ENCODE data around the gene MDN1.

MDN1 gene

GRCh38 chr6:89680150-89680549, 139.4 kb downstream of the MDN1 start:
- Histone ChIP-seq H3K9me3 (ENCODE audit: control extremely low read depth in 1 of 5, control insufficient read depth in 4 of 5, insufficient read depth in 2 of 5, low read depth in 1 of 5, low read length in 4 of 5) (no peaks in the 10 kb centered on the region), H3K27me3 (replicated peaks in 2 of 5; ENCODE audit: control insufficient read depth in 4 of 5, insufficient read depth in 5 of 5, low read length in 4 of 5) (no peaks in the 10 kb centered on the region), H3K27ac (ENCODE audit: insufficient read depth in 1 of 2, low read depth in 1 of 2, low read length in 2 of 2, poor library complexity in 1 of 2, severe bottlenecking in 2 of 2) (no peak overlapping the region), H3K4me1 (ENCODE audit: control extremely low read depth in 1 of 4, control insufficient read depth in 4 of 4, insufficient read depth in 4 of 4, low read length in 3 of 4) (no peaks in the 10 kb centered on the region), H3K4me3 (ENCODE audit: control insufficient read depth in 1 of 7, extremely low read depth in 1 of 7, insufficient read depth in 4 of 7, low read depth in 2 of 7, low read length in 6 of 7) (no peak overlapping the region), H3K36me3 (ENCODE audit: control insufficient read depth in 4 of 4, insufficient read depth in 4 of 4, low read length in 3 of 4) (peaks cover 35 to 90% (median 72%) of the 10 kb centered on the region in 4 experiments)
- POLR2A ChIA-PET, result no interaction called here
- WGBS (ENCODE audit: insufficient coverage), result 88% methylated on average over 1 of the region's 2 CpGs
- CTCF ChIA-PET, result no interaction called here
- DNase-seq, result peak; percentile 2 to 30 (median 23)

- H3K4me1 ChIP-seq (ENCODE audit: control extremely low read depth in 1 of 4, control insufficient read depth in 4 of 4, insufficient read depth in 4 of 4, low read length in 3 of 4), result no peaks in the 10 kb centered on the region
- 96% methylated on average over 4 of the region's 6 CpGs for WGBS (ENCODE audit: insufficient coverage)
- peaks cover 32 to 90% (median 73%) of the 10 kb centered on the region in 4 experiments for H3K36me3 ChIP-seq (ENCODE audit: control insufficient read depth in 4 of 4, insufficient read depth in 4 of 4, low read length in 3 of 4)
- POLR2A ChIA-PET, result no interaction called here
- no peak overlapping the region for H3K4me3 ChIP-seq (ENCODE audit: control insufficient read depth in 1 of 7, extremely low read depth in 1 of 7, insufficient read depth in 4 of 7, low read depth in 2 of 7, low read length in 6 of 7)
- no peaks in the 10 kb centered on the region for H3K9me3 ChIP-seq (ENCODE audit: control extremely low read depth in 1 of 5, control insufficient read depth in 4 of 5, insufficient read depth in 2 of 5, low read depth in 1 of 5, low read length in 4 of 5)
- no peak for DNase-seq
- H3K27ac ChIP-seq (ENCODE audit: insufficient read depth in 1 of 2, low read depth in 1 of 2, low read length in 2 of 2, poor library complexity in 1 of 2, severe bottlenecking in 2 of 2), result no peak overlapping the region
- CTCF ChIA-PET, result no interaction called here
- H3K27me3 ChIP-seq (replicated peaks in 2 of 5; ENCODE audit: control insufficient read depth in 4 of 5, insufficient read depth in 5 of 5, low read length in 4 of 5), result no peaks in the 10 kb centered on the region
Observed at GRCh38 chr6:89679215-89680120, 140.1 kb downstream of the MDN1 start.

- no peak for DNase-seq
- WGBS (ENCODE audit: insufficient coverage), result 100% methylated on average over 2 of the region's 3 CpGs
- POLR2A ChIA-PET, result no interaction called here
- Histone ChIP-seq H3K4me1 (ENCODE audit: control extremely low read depth in 1 of 4, control insufficient read depth in 4 of 4, insufficient read depth in 4 of 4, low read length in 3 of 4) (no peaks in the 10 kb centered on the region), H3K27me3 (replicated peaks in 2 of 5; ENCODE audit: control insufficient read depth in 4 of 5, insufficient read depth in 5 of 5, low read length in 4 of 5) (no peaks in the 10 kb centered on the region), H3K4me3 (ENCODE audit: control insufficient read depth in 1 of 7, extremely low read depth in 1 of 7, insufficient read depth in 4 of 7, low read depth in 2 of 7, low read length in 6 of 7) (no peak overlapping the region), H3K36me3 (ENCODE audit: control insufficient read depth in 4 of 4, insufficient read depth in 4 of 4, low read length in 3 of 4) (peaks cover 37 to 92% (median 73%) of the 10 kb centered on the region in 4 experiments), H3K27ac (ENCODE audit: insufficient read depth in 1 of 2, low read depth in 1 of 2, low read length in 2 of 2, poor library complexity in 1 of 2, severe bottlenecking in 2 of 2) (no peak overlapping the region), H3K9me3 (ENCODE audit: control extremely low read depth in 1 of 5, control insufficient read depth in 4 of 5, insufficient read depth in 2 of 5, low read depth in 1 of 5, low read length in 4 of 5) (no peaks in the 10 kb centered on the region)
- CTCF ChIA-PET, result no interaction called here
Observed at GRCh38 chr6:89678531-89678930, 141.1 kb downstream of the MDN1 start.

GRCh38 chr6:89675949-89676748, 143.4 kb downstream of the MDN1 start:
- DNase-seq, result peak in 1 of 3 donors; percentile 1
- ChIA-PET CTCF (no interaction called here), POLR2A (no interaction called here)
- Histone ChIP-seq H3K36me3 (ENCODE audit: control insufficient read depth in 4 of 4, insufficient read depth in 4 of 4, low read length in 3 of 4) (peaks cover 45 to 97% (median 73%) of the 10 kb centered on the region in 4 experiments), H3K27ac (ENCODE audit: insufficient read depth in 1 of 2, low read depth in 1 of 2, low read length in 2 of 2, poor library complexity in 1 of 2, severe bottlenecking in 2 of 2) (no peak overlapping the region), H3K27me3 (replicated peaks in 2 of 5; ENCODE audit: control insufficient read depth in 4 of 5, insufficient read depth in 5 of 5, low read length in 4 of 5) (no peaks in the 10 kb centered on the region), H3K9me3 (ENCODE audit: control extremely low read depth in 1 of 5, control insufficient read depth in 4 of 5, insufficient read depth in 2 of 5, low read depth in 1 of 5, low read length in 4 of 5) (no peaks in the 10 kb centered on the region), H3K4me3 (ENCODE audit: control insufficient read depth in 1 of 7, extremely low read depth in 1 of 7, insufficient read depth in 4 of 7, low read depth in 2 of 7, low read length in 6 of 7) (no peak overlapping the region), H3K4me1 (ENCODE audit: control extremely low read depth in 1 of 4, control insufficient read depth in 4 of 4, insufficient read depth in 4 of 4, low read length in 3 of 4) (no peaks in the 10 kb centered on the region)
- 89% methylated on average over 5 of the region's 7 CpGs for WGBS (ENCODE audit: insufficient coverage)

- Histone ChIP-seq H3K9me3 (ENCODE audit: control extremely low read depth in 1 of 5, control insufficient read depth in 4 of 5, insufficient read depth in 2 of 5, low read depth in 1 of 5, low read length in 4 of 5) (no peaks in the 10 kb centered on the region), H3K27ac (ENCODE audit: insufficient read depth in 1 of 2, low read depth in 1 of 2, low read length in 2 of 2, poor library complexity in 1 of 2, severe bottlenecking in 2 of 2) (no peak overlapping the region), H3K4me3 (ENCODE audit: control insufficient read depth in 1 of 7, extremely low read depth in 1 of 7, insufficient read depth in 4 of 7, low read depth in 2 of 7, low read length in 6 of 7) (no peak overlapping the region), H3K4me1 (ENCODE audit: control extremely low read depth in 1 of 4, control insufficient read depth in 4 of 4, insufficient read depth in 4 of 4, low read length in 3 of 4) (no peaks in the 10 kb centered on the region), H3K27me3 (replicated peaks in 2 of 5; ENCODE audit: control insufficient read depth in 4 of 5, insufficient read depth in 5 of 5, low read length in 4 of 5) (no peaks in the 10 kb centered on the region), H3K36me3 (ENCODE audit: control insufficient read depth in 4 of 4, insufficient read depth in 4 of 4, low read length in 3 of 4) (peaks cover 33 to 83% (median 57%) of the 10 kb centered on the region in 4 experiments)
- POLR2A ChIA-PET, result no interaction called here
- CTCF ChIA-PET, result no interaction called here
- DNase-seq, result no peak
- WGBS (ENCODE audit: insufficient coverage), result 95% methylated on average over 4 of the region's 7 CpGs
Observed at GRCh38 chr6:89670935-89671565, 148.5 kb downstream of the MDN1 start.

GRCh38 chr6:89669002-89669401, 150.6 kb downstream of the MDN1 start:
- H3K27me3 ChIP-seq (replicated peaks in 2 of 5; ENCODE audit: control insufficient read depth in 4 of 5, insufficient read depth in 5 of 5, low read length in 4 of 5), result no peaks in the 10 kb centered on the region
- ChIA-PET CTCF (no interaction called here), POLR2A (no interaction called here)
- H3K4me1 ChIP-seq (ENCODE audit: control extremely low read depth in 1 of 4, control insufficient read depth in 4 of 4, insufficient read depth in 4 of 4, low read length in 3 of 4), result no peaks in the 10 kb centered on the region
- DNase-seq, result no peak
- peaks cover 24 to 74% (median 46%) of the 10 kb centered on the region in 4 experiments for H3K36me3 ChIP-seq (ENCODE audit: control insufficient read depth in 4 of 4, insufficient read depth in 4 of 4, low read length in 3 of 4)
- no peak overlapping the region for H3K4me3 ChIP-seq (ENCODE audit: control insufficient read depth in 1 of 7, extremely low read depth in 1 of 7, insufficient read depth in 4 of 7, low read depth in 2 of 7, low read length in 6 of 7)
- WGBS (ENCODE audit: insufficient coverage), result 100% methylated on average over 4 of the region's 6 CpGs
- H3K27ac ChIP-seq (ENCODE audit: insufficient read depth in 1 of 2, low read depth in 1 of 2, low read length in 2 of 2, poor library complexity in 1 of 2, severe bottlenecking in 2 of 2), result no peak overlapping the region
- H3K9me3 ChIP-seq (ENCODE audit: control extremely low read depth in 1 of 5, control insufficient read depth in 4 of 5, insufficient read depth in 2 of 5, low read depth in 1 of 5, low read length in 4 of 5), result no peaks in the 10 kb centered on the region

Measured in common myeloid progenitor, CD34-positive (primary cell).